ENCODE data around the gene SHCBP1. TPM values are rescaled to one million over a fixed set of nuclear protein-coding genes. Genes with fewer than 3 reads are reported as not detected.

SHCBP1 gene
- total and polyA plus RNA-seq, 9 of the 15 experiments (the other 6 are each of a cell fraction or from before 2014, with no cell fraction given): 6.2 to 29.6 (median 19.7) TPM

- TF ChIP-seq ZNF518B (CRISPR knock-in tag; IDR thresholded peaks at IDR 0.05): no peak
- no peak for TF ChIP-seq MEF2A (IDR thresholded peaks at IDR 0.05; ENCODE audit: control insufficient read depth, low read depth, low read length)
- TF ChIP-seq EP300 (IDR thresholded peaks at IDR 0.05; ENCODE audit: low read length): no peak
- no peak for TF ChIP-seq ERF (CRISPR knock-in tag; IDR thresholded peaks at IDR 0.05)
- TF ChIP-seq BRD4 (IDR thresholded peaks at IDR 0.05): peak; percentile 64; the same call in 1 of the 2 replicates
- TF ChIP-seq ZNF121 (CRISPR knock-in tag; conservative IDR thresholded peaks at IDR 0.05): no peak
- peak; percentile 66; the same call in 1 of the 2 replicates for TF ChIP-seq CREB3L1 (IDR thresholded peaks at IDR 0.05; ENCODE audit: borderline replicate concordance, low read depth)
- TF ChIP-seq SPI1 (IDR thresholded peaks at IDR 0.05; ENCODE audit: borderline replicate concordance, low read depth, low read length): peak; percentile 83
- peak; percentile 64; the same call in 1 of the 2 replicates for TF ChIP-seq ZBTB40 (IDR thresholded peaks at IDR 0.05)
- TF ChIP-seq ZBTB40 (CRISPR knock-in tag; IDR thresholded peaks at IDR 0.05): no peak
- TF ChIP-seq FOXJ2 (tag; IDR thresholded peaks at IDR 0.05): no peak
Observed at GRCh38 chr16:46620266-46621005, 743 bp downstream of the SHCBP1 start (continued).

All from K562 (cell line).